ENCODE measurements around the gene MARK3.

GRCh38 chr14:103543721-103544387, 158.6 kb downstream of the MARK3 start:
- no peak for TF ChIP-seq POLR2A (IDR thresholded peaks at IDR 0.05)
- no peak for TF ChIP-seq CTCF (IDR thresholded peaks at IDR 0.05)

Data from lower leg skin (tissue), 3 donors.